22Rv1 (cell line): ENCODE data around the gene NPHS1.

ENCODE experiments used
- H3K27ac ChIP-seq: fragments of 450-650 bp; 2 replicates; pipeline ENCODE4 v1.5.1; 2017
- ZFX ChIP-seq: fragments of 450-650 bp; IDR thresholded peaks from 2 replicates; pipeline ENCODE4 v1.6.1; 2017; ENCODE audit warnings: antibody characterized with exemption, borderline replicate concordance
- TF ChIP-seq, protein P1 (sequence below): fragments of 450-650 bp; IDR thresholded peaks from 2 replicates; pipeline ENCODE4 v1.5.1; 2017; ENCODE audit warnings: mild to moderate bottlenecking

NPHS1 gene

DNA sequence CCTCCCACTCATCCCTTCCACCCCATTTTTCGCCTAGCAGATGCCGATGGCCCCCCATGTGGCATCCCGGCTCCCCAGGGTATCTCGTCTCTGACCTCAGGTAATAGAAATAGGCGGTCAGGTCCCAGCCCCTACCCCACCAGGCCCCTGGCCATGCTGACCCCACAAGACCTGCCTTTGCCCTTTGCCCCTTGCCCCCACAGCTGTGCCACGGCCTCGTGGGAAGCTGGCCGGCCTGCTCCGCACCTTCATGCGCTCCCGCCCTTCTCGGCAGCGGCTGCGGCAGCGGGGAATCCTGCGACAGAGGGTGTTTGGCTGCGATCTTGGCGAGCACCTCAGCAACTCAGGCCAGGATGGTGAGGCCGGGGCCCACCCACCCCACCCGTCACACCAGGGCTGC lies 71.6 kb downstream of the NPHS1 start:
- TF ChIP-seq ZFX: no peak
- TF ChIP-seq, protein P1, sequence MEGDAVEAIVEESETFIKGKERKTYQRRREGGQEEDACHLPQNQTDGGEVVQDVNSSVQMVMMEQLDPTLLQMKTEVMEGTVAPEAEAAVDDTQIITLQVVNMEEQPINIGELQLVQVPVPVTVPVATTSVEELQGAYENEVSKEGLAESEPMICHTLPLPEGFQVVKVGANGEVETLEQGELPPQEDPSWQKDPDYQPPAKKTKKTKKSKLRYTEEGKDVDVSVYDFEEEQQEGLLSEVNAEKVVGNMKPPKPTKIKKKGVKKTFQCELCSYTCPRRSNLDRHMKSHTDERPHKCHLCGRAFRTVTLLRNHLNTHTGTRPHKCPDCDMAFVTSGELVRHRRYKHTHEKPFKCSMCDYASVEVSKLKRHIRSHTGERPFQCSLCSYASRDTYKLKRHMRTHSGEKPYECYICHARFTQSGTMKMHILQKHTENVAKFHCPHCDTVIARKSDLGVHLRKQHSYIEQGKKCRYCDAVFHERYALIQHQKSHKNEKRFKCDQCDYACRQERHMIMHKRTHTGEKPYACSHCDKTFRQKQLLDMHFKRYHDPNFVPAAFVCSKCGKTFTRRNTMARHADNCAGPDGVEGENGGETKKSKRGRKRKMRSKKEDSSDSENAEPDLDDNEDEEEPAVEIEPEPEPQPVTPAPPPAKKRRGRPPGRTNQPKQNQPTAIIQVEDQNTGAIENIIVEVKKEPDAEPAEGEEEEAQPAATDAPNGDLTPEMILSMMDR: no peak
- no peak overlapping the region for H3K27ac ChIP-seq

DNA sequence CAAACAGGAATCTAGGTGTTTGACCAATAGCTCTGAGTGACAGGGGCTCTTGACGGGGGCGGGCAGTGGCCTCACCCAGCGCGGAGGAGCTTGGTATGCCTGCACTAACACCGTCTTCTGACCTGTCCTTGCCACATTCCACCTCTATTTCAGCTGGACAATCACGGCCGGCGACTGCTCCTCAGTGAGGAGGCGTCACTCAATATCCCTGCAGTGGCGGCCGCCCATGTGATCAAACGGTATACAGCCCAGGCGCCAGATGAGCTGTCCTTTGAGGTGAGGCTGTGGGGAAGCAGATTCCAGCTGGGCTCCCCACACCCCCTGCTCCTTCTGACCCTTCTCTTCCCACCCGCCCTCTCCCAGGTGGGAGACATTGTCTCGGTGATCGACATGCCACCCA lies 72.2 kb downstream of the NPHS1 start:
- no peak for TF ChIP-seq ZFX
- TF ChIP-seq, protein P1: no peak
- no peak overlapping the region for H3K27ac ChIP-seq

DNA sequence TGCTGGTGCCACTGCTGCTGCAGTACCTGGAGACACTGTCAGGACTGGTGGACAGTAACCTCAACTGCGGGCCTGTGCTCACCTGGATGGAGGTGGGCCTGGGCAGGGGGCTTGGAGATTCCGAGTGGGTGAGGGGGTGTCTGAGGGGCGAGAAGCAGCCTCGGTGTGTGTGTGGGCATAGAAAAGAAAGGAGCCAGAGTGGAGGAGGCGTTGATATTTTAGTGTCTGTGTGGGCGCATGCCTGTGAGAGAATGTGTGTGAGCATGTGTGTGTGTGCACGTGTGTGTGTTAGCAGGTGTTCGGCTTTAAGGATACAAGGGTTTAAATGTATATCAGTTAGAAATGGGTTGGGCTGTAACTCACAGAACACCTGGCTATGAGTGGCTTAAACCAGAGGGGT lies 73.3 kb downstream of the NPHS1 start:
- no peak overlapping the region for H3K27ac ChIP-seq

DNA sequence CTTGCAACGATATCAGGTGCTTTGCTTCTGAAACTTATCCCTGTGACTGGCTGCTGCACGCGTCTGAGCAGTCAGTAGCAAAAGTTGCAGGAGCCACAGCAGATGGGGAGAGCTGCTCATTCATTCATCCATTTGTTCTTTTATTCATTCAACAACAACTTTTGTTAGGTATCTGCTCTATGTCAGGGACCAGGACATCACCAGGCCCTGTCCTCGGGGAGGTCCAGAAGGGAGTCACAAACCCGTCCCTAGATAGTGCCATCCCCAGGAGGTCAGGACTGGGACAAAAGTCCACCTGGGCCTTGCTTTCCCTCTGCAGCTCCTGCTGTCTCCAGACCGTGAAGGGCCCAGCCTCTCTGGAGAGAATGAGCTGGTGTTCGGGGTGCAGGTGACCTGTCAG lies 74.3 kb downstream of the NPHS1 start:
- TF ChIP-seq, protein P1: no peak
- no peak for TF ChIP-seq ZFX
- no peak overlapping the region for H3K27ac ChIP-seq

More for the DNA sequence above, 73.3 kb downstream of the NPHS1 start:
- TF ChIP-seq, protein P1: no peak
- TF ChIP-seq ZFX: no peak

DNA sequence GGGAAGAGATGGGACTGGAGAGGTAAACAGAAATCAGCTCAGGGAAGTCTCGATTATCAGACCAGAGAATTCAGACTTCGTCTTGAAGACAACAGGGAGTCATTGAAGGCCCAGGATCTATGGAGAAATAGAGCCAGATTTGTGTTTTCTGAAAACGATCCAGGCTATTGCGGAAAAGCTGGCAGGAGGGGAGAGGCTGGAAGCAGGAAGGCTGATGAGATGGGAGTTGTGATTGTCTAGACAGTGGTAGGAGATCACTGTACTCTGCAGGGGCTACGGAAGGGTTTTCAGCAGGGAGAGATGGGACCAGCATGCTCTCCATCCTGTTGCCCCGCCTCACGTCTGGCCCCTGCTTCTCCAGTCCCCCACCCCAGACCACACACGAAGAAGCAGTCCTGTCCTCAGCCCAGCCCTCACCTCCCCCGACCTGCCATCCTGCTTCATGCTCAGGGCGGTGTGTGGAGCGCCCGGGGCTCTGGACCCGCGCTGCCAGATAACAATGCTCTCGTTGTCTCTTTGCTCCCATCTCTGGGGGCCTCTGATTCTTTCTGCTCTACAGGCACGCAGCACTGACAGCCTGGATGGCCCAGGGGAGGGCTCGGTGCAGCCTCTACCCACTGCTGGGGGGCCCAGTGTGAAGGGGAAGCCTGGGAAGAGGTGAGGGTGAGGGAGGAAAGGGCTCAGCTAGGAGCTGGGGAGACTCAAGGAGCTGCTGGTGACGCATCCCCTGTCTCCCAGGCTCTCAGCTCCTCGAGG lies 75.0 kb downstream of the NPHS1 start:
- peak overlapping the region; percentile 61; the same call in 1 of the 2 replicates for H3K27ac ChIP-seq
- TF ChIP-seq, protein P1: no peak
- TF ChIP-seq ZFX: no peak

DNA sequence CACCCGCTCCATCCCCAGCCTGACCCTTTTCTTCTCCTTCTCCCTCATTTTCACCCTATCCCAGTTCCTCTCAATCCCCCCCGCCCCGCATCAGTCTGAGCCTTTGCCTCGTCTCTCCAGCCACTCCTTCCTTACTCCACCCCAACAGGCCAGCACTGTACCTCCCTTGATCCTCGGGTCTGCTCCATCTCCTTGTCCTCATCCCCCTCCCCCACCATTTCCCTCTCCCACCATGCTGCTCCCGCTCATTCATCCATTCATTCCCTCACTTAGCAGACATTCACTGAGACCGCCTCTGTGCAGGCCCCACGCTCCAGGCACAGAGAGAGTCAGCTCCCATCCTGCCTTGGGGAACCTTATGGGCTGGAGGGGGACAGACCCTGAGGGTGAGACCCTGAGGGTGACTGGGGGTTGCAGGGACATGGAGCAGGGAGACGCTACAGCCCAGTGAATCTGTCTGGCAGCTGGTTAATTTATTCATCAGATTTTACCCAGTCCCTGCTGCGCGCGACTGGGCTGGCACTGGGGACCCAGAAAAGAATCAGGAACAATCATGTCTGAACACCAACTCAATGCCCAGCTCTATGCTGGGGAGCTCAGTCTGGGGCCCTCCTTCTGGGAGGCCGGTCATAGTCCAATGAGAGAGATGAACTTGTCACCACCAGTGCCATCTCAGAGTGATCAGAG lies 76.1 kb downstream of the NPHS1 start:
- TF ChIP-seq ZFX: no peak
- TF ChIP-seq, protein P1: no peak
- H3K27ac ChIP-seq: peak overlapping the region; percentile 61
